ENCODE data around the gene PDGFRB. TPM values are rescaled to one million over a fixed set of nuclear protein-coding genes. Genes with fewer than 3 reads are reported as not detected.

Gene PDGFRB
- total and polyA plus RNA-seq, 2 donors (not counting 1 experiment from before 2014, with no cell fraction given): 231 to 347 TPM

- H3K4me1 ChIP-seq (ENCODE audit: control insufficient read depth, extremely low read depth, insufficient read depth, low read length): peaks cover 6% of the 10 kb centered on the region
- no peak overlapping the region for H3K4me3 ChIP-seq (replicated peaks in 1 of 4; ENCODE audit: control extremely low read depth in 1 of 4, insufficient read depth in 1 of 4, low read depth in 3 of 4, low read length in 4 of 4)
- H3K27ac ChIP-seq (ENCODE audit: insufficient read depth, low read length): no peak overlapping the region
- no peak overlapping the region for H3K9ac ChIP-seq (ENCODE audit: insufficient read depth, low read length)
- no peaks in the 10 kb centered on the region for H3K9me3 ChIP-seq (ENCODE audit: control insufficient read depth, insufficient read depth, low read depth, low read length)
- H3K27me3 ChIP-seq (ENCODE audit: control insufficient read depth, insufficient read depth, low read length): peaks cover 19% of the 10 kb centered on the region
- no peaks in the 10 kb centered on the region for H4K20me1 ChIP-seq (ENCODE audit: control insufficient read depth, extremely low read depth, insufficient read depth, low read length)
- no peaks in the 10 kb centered on the region for H3K36me3 ChIP-seq (ENCODE audit: control insufficient read depth, insufficient read depth, low read length)
- H2AFZ ChIP-seq (ENCODE audit: low read length): no peak overlapping the region
- TF ChIP-seq CTCF (conservative IDR thresholded peaks at IDR 0.05 in 1 of 2, IDR thresholded peaks at IDR 0.05 in 1 of 2; ENCODE audit: low read depth in 1 of 2, low read length in 2 of 2) (no peak), EZH2 (IDR thresholded peaks at IDR 0.05; ENCODE audit: low read length, missing control alignments) (no peak)
- no peaks in the 10 kb centered on the region for H3K79me2 ChIP-seq (ENCODE audit: control insufficient read depth, insufficient read depth, low read length)
- no peak overlapping the region for H3K4me2 ChIP-seq (ENCODE audit: extremely low read depth, insufficient read depth, low read length)
- no peak for DNase-seq (ENCODE audit: low read depth in 2 of 2)
Measured at GRCh38 chr5:150168864-150169263, 13.2 kb upstream of the PDGFRB start.

- Histone ChIP-seq H4K20me1 (ENCODE audit: control insufficient read depth, extremely low read depth, insufficient read depth, low read length) (no peaks in the 10 kb centered on the region), H3K4me1 (ENCODE audit: control insufficient read depth, extremely low read depth, insufficient read depth, low read length) (peaks cover 13% of the 10 kb centered on the region), H2AFZ (ENCODE audit: low read length) (no peak overlapping the region), H3K9ac (ENCODE audit: insufficient read depth, low read length) (no peak overlapping the region), H3K9me3 (ENCODE audit: control insufficient read depth, insufficient read depth, low read depth, low read length) (no peaks in the 10 kb centered on the region), H3K4me3 (replicated peaks in 1 of 4; ENCODE audit: control extremely low read depth in 1 of 4, insufficient read depth in 1 of 4, low read depth in 3 of 4, low read length in 4 of 4) (no peak overlapping the region), H3K79me2 (ENCODE audit: control insufficient read depth, insufficient read depth, low read length) (no peaks in the 10 kb centered on the region), H3K27ac (ENCODE audit: insufficient read depth, low read length) (no peak overlapping the region), H3K4me2 (ENCODE audit: extremely low read depth, insufficient read depth, low read length) (no peak overlapping the region), H3K27me3 (ENCODE audit: control insufficient read depth, insufficient read depth, low read length) (peaks cover 15% of the 10 kb centered on the region), H3K36me3 (ENCODE audit: control insufficient read depth, insufficient read depth, low read length) (no peaks in the 10 kb centered on the region)
- DNase-seq (ENCODE audit: low read depth in 2 of 2): no peak
- no peak for TF ChIP-seq CTCF (conservative IDR thresholded peaks at IDR 0.05 in 1 of 2, IDR thresholded peaks at IDR 0.05 in 1 of 2; ENCODE audit: low read depth in 1 of 2, low read length in 2 of 2)
Measured at GRCh38 chr5:150167908-150168307, 12.3 kb upstream of the PDGFRB start.

DNA sequence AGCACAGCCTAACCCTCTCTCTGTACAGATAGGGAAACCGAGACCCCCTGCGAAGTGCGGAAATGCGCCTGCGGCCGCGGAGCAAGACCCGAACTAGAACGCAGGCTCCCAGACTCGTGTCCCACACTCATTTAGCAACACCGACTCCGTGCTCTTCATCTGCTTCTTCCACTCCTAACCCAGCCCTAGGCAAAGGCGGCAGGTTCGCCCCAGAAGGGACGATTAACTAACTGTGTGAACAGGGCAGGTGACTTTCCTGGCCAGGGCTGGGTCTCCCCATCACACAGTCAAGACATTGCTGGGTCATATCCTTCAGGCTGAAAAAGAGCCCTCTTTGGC is 11.8 kb upstream of the PDGFRB start:
- no peak overlapping the region for H3K4me3 ChIP-seq (replicated peaks in 1 of 4; ENCODE audit: control extremely low read depth in 1 of 4, insufficient read depth in 1 of 4, low read depth in 3 of 4, low read length in 4 of 4)
- no peaks in the 10 kb centered on the region for H3K36me3 ChIP-seq (ENCODE audit: control insufficient read depth, insufficient read depth, low read length)
- peaks cover 13% of the 10 kb centered on the region for H3K4me1 ChIP-seq (ENCODE audit: control insufficient read depth, extremely low read depth, insufficient read depth, low read length)
- no peaks in the 10 kb centered on the region for H3K79me2 ChIP-seq (ENCODE audit: control insufficient read depth, insufficient read depth, low read length)
- no peak for DNase-seq (ENCODE audit: low read depth in 2 of 2)
- H3K9ac ChIP-seq (ENCODE audit: insufficient read depth, low read length): no peak overlapping the region
- H3K27me3 ChIP-seq (ENCODE audit: control insufficient read depth, insufficient read depth, low read length): peaks cover 15% of the 10 kb centered on the region
- H3K27ac ChIP-seq (ENCODE audit: insufficient read depth, low read length): no peak overlapping the region
- TF ChIP-seq CTCF (conservative IDR thresholded peaks at IDR 0.05 in 1 of 2, IDR thresholded peaks at IDR 0.05 in 1 of 2; ENCODE audit: low read depth in 1 of 2, low read length in 2 of 2): no peak
- TF ChIP-seq EZH2 (IDR thresholded peaks at IDR 0.05; ENCODE audit: low read length, missing control alignments): no peak
- H3K9me3 ChIP-seq (ENCODE audit: control insufficient read depth, insufficient read depth, low read depth, low read length): no peaks in the 10 kb centered on the region
- H2AFZ ChIP-seq (ENCODE audit: low read length): no peak overlapping the region
- H4K20me1 ChIP-seq (ENCODE audit: control insufficient read depth, extremely low read depth, insufficient read depth, low read length): no peaks in the 10 kb centered on the region
- H3K4me2 ChIP-seq (ENCODE audit: extremely low read depth, insufficient read depth, low read length): no peak overlapping the region

Measured in fibroblast of lung (primary cell).